Ovary (tissue), 3 donors: ENCODE results near the gene MAGI1.

Source experiments
- EP300 ChIP-seq: sonication (generic); formaldehyde crosslinking; IDR thresholded peaks from one replicate; pipeline ENCODE4 v1.6.1; 2017; ENCODE audit warnings: antibody characterized with exemption
- POLR2A ChIP-seq: fragments of 450-650 bp; IDR thresholded peaks from one replicate; pipeline ENCODE4 v1.6.1; 2017; ENCODE audit warnings: antibody characterized with exemption, mild to moderate bottlenecking, moderate library complexity
- TF ChIP-seq, protein P1 (sequence below), 3 donors: fragments of 450-650 bp in 2 of 3; fragments of 200-600 bp in 1 of 3; IDR thresholded peaks; one replicate each; pipeline versions ENCODE4 v1.5.1 to v1.8.0; 2016 to 2022; ENCODE audit warnings: antibody characterized with exemption in 3 of 3, mild to moderate bottlenecking in 1 of 3
- donor health status: DM: no; HTN: no; CAD: no.

DNA sequence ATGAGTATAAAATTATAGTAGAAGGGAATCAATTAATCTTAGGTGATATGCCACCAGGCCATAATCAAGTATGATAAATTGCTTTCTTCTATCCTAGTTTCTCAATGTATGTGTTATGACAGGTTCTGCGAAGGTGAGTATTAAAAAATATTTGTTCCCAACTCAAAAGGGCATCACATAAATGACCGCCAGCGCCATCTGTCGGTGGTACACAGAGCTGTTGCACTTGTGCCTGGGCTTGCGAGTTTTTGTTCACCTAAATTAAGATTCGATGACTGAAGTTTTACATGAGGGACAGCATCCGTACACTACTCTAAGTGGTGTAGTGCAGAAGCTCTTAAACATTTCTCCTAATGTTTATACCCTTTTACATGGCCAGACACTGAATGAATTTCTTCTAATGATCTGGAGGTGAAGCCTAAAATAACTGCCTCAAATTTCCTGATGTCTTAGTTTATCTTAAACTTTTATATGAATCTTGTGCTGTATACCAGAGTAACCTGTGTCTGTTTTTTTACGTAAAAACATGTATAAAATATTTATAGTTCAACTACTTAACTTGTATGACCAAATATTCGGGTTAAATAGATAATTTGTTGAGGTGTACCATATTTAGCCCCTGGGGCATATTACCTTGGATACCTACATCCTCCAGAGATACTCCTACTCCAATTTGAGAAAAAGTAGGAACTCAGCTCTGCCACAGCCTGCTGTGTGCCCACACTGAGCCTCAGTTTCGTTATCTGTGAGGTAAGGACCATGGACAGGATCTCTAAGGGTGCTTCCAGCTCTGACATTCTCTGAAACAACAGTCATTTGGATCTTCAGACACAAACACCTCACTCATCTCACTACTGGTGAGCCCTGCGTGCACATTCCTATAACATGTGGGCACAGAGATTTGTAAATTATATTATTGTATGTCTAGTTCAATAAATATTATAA lies 365.6 kb downstream of the MAGI1 start:
- TF ChIP-seq, protein P1, sequence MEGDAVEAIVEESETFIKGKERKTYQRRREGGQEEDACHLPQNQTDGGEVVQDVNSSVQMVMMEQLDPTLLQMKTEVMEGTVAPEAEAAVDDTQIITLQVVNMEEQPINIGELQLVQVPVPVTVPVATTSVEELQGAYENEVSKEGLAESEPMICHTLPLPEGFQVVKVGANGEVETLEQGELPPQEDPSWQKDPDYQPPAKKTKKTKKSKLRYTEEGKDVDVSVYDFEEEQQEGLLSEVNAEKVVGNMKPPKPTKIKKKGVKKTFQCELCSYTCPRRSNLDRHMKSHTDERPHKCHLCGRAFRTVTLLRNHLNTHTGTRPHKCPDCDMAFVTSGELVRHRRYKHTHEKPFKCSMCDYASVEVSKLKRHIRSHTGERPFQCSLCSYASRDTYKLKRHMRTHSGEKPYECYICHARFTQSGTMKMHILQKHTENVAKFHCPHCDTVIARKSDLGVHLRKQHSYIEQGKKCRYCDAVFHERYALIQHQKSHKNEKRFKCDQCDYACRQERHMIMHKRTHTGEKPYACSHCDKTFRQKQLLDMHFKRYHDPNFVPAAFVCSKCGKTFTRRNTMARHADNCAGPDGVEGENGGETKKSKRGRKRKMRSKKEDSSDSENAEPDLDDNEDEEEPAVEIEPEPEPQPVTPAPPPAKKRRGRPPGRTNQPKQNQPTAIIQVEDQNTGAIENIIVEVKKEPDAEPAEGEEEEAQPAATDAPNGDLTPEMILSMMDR (IDR thresholded peaks at IDR 0.05), result no peak
- TF ChIP-seq POLR2A (no peak), EP300 (no peak)
